CD14-positive monocyte (primary cell): Measurements from ENCODE around the gene CDC34. TPM values are rescaled to one million over a fixed set of nuclear protein-coding genes. Genes with fewer than 3 reads are reported as not detected.

Experiments used
- DNase-seq, 3 donors: peaks; one replicate each; pipeline ENCODE4 v3.0.0-alpha.2; 2011 to 2022
- H2AFZ ChIP-seq: 2 replicates; pipeline ENCODE4 v1.6.0; 2012; ENCODE audit warnings: mild to moderate bottlenecking, low read depth, low read length, inconsistent platforms; ENCODE audit not compliant: insufficient read depth, poor library complexity, severe bottlenecking
- H3K27ac ChIP-seq, 2 donors: 1 replicate in 1 of 2; 2 replicates in 1 of 2; pipeline ENCODE4 v1.5.1; 2012 to 2013; ENCODE audit warnings: low read length in 2 of 2, control low read depth in 1 of 2, inconsistent platforms in 1 of 2, low read depth in 1 of 2, mild to moderate bottlenecking in 1 of 2
- H3K27me3 ChIP-seq, 2 donors: one replicate each; pipeline versions ENCODE4 v1.6.0 to v1.6.1; 2011 to 2013; ENCODE audit warnings: low read length in 2 of 2; ENCODE audit not compliant: control insufficient read depth in 2 of 2, insufficient read depth in 2 of 2
- H3K36me3 ChIP-seq, 2 donors: replicated peaks in 1 of 2; 1 replicate in 1 of 2; 2 replicates in 1 of 2; pipeline versions ENCODE4 v1.5.1 to v1.6.1; 2012 to 2013; ENCODE audit warnings: low read length in 2 of 2, control low read depth in 1 of 2, inconsistent platforms in 1 of 2, mild to moderate bottlenecking in 1 of 2; ENCODE audit not compliant: insufficient read depth in 2 of 2, control insufficient read depth in 1 of 2
- H3K4me1 ChIP-seq, 2 donors: 1 replicate in 1 of 2; 2 replicates in 1 of 2; pipeline versions ENCODE4 v1.5.1 to v1.6.1; 2012 to 2013; ENCODE audit warnings: low read length in 2 of 2, control low read depth in 1 of 2, inconsistent platforms in 1 of 2, mild to moderate bottlenecking in 1 of 2, moderate library complexity in 1 of 2; ENCODE audit not compliant: insufficient read depth in 2 of 2, control insufficient read depth in 1 of 2
- H3K4me2 ChIP-seq: replicated peaks from 2 replicates; pipeline ENCODE3; 2012; ENCODE audit warnings: low read length, moderate library complexity, mild to moderate bottlenecking; ENCODE audit not compliant: poor library complexity, severe bottlenecking; ENCODE audit errors: extremely low read depth
- H3K4me3 ChIP-seq, 3 experiments: fragments of 200-600 bp in 1 of 3; sonication (generic) in 1 of 3; replicated peaks in 1 of 3; 1 replicate in 2 of 3; 2 replicates in 1 of 3; pipeline ENCODE4 v1.5.1; 2011 to 2013; ENCODE audit warnings: low read length in 3 of 3, mild to moderate bottlenecking in 3 of 3, control low read depth in 2 of 3, low read depth in 2 of 3, inconsistent platforms in 1 of 3, moderate library complexity in 1 of 3
- H3K79me2 ChIP-seq: 2 replicates; pipeline ENCODE4 v1.6.0; 2012; ENCODE audit warnings: mild to moderate bottlenecking, control low read depth, inconsistent platforms, low read length, moderate library complexity; ENCODE audit not compliant: insufficient read depth
- H3K9ac ChIP-seq: 2 replicates; pipeline ENCODE4 v1.6.0; 2017; ENCODE audit warnings: low read length, mild to moderate bottlenecking; ENCODE audit not compliant: insufficient read depth, poor library complexity, severe bottlenecking
- H3K9me3 ChIP-seq, 2 donors: replicated peaks in 1 of 2; 1 replicate in 1 of 2; 2 replicates in 1 of 2; pipeline versions ENCODE4 v1.5.1 to v1.6.1; 2012 to 2013; ENCODE audit warnings: low read length in 2 of 2, control low read depth in 1 of 2; ENCODE audit not compliant: control insufficient read depth in 1 of 2, insufficient read depth in 1 of 2
- H4K20me1 ChIP-seq: 2 replicates; pipeline ENCODE4 v1.6.0; 2012; ENCODE audit warnings: mild to moderate bottlenecking, low read length, control low read depth, moderate library complexity; ENCODE audit not compliant: insufficient read depth
- H3K27ac Mint-ChIP-seq, 7 donors: one replicate each; pipeline ENCODE4 v1.8.0; 2020; ENCODE audit warnings: mild to moderate bottlenecking in 7 of 7, mixed read lengths in 7 of 7, moderate library complexity in 6 of 7, inconsistent platforms in 2 of 7
- H3K27me3 Mint-ChIP-seq, 3 donors: one replicate each; pipeline ENCODE4 v1.8.0; 2021 to 2022; ENCODE audit warnings: low read depth in 3 of 3, mild to moderate bottlenecking in 3 of 3, mixed read lengths in 3 of 3, moderate library complexity in 3 of 3, inconsistent platforms in 1 of 3
- H3K36me3 Mint-ChIP-seq, 2 donors: one replicate each; pipeline ENCODE4 v1.8.0; 2020; ENCODE audit warnings: mixed read lengths in 2 of 2, inconsistent platforms in 1 of 2, mild to moderate bottlenecking in 1 of 2
- H3K4me1 Mint-ChIP-seq: one replicate; pipeline ENCODE4 v1.8.0; 2020; ENCODE audit warnings: mild to moderate bottlenecking, mixed read lengths
- H3K4me3 Mint-ChIP-seq, 2 donors: one replicate each; pipeline ENCODE4 v1.8.0; 2020; ENCODE audit warnings: mild to moderate bottlenecking in 2 of 2, mixed read lengths in 2 of 2, moderate library complexity in 1 of 2
- H3K9me3 Mint-ChIP-seq, 7 donors: one replicate each; pipeline ENCODE4 v1.8.0; 2020 to 2022; ENCODE audit warnings: mixed read lengths in 7 of 7, mild to moderate bottlenecking in 6 of 7, moderate library complexity in 6 of 7, inconsistent platforms in 2 of 7
- CTCF ChIP-seq: fragments of 200-600 bp; IDR thresholded peaks from one replicate; pipeline ENCODE4 v1.8.0; 2022; ENCODE audit warnings: antibody characterized with exemption, mild to moderate bottlenecking
- WGBS: methylation state at CpG from one replicate; pipeline ENCODE4 v1.1.5; 2013; ENCODE audit warnings: missing lambda C conversion rate; ENCODE audit not compliant: insufficient coverage; 5-methylcytosine and 5-hydroxymethylcytosine counted together
- intact Hi-C, 2 donors: fragments of 100-400 bp; cut with micrococcal nuclease; formaldehyde crosslinking; loops; one replicate each; pipeline versions ENCODE4 v1.15.0 to v1.15.1; 2023
- polyA plus RNA-seq, 3 donors: library from polyadenylated mRNA; depleted of rRNA in 1 of 3; unstranded in 2 of 3; stranded (reverse) in 1 of 3; fragments of 300-500 nt in 2 of 3; fragments of >200 nt in 1 of 3; fragmentation: Illumina TruSeq in 2 of 3; gene quantifications; 1 replicate in 2 of 3; 2 replicates in 1 of 3; pipeline ENCODE4 v1.2.3, GENCODE V29; 2012 to 2021

CDC34 gene
- polyA plus RNA-seq, 3 donors: 25.2 to 49.2 (median 43.0) TPM

GRCh38 chr19:577439-578392, 46.2 kb downstream of the CDC34 start:
- Histone ChIP-seq H3K27ac (no peak overlapping the region), H4K20me1 (peaks cover 92% of the 10 kb centered on the region), H3K9me3 (no peaks in the 10 kb centered on the region), H3K4me2 (no peak overlapping the region), H3K4me3 (no peak overlapping the region), H3K4me1 (peaks cover 19 to 29% of the 10 kb centered on the region in 2 donors), H3K79me2 (peaks cover 74% of the 10 kb centered on the region), H3K27me3 (no peaks in the 10 kb centered on the region), H2AFZ (no peak overlapping the region), H3K36me3 (peaks cover 37 to 39% of the 10 kb centered on the region in 2 donors), H3K9ac (no peak overlapping the region)
- no peak for DNase-seq
- intact Hi-C loops: no loop called here
- Mint-ChIP-seq H3K27ac (peak overlapping the region in 1 of 7 donors; percentile 26), H3K27me3 (no peaks in the 10 kb centered on the region), H3K36me3 (peaks cover 13 to 46% of the 10 kb centered on the region in 2 donors), H3K4me3 (no peak overlapping the region), H3K9me3 (no peaks in the 10 kb centered on the region), H3K4me1 (peaks cover 25% of the 10 kb centered on the region)
- no peak for TF ChIP-seq CTCF
- 96% methylated on average over 44 of the region's 66 CpGs for WGBS

GRCh38 chr19:579111-579841, 47.7 kb downstream of the CDC34 start:
- intact Hi-C loops: no loop called here
- Histone ChIP-seq H3K36me3 (peaks cover 44 to 47% of the 10 kb centered on the region in 2 donors), H3K4me1 (peaks cover 7 to 16% of the 10 kb centered on the region in 2 donors), H3K9me3 (no peaks in the 10 kb centered on the region), H3K4me2 (no peak overlapping the region), H2AFZ (no peak overlapping the region), H3K27me3 (no peaks in the 10 kb centered on the region), H3K9ac (no peak overlapping the region), H3K79me2 (peaks cover 58% of the 10 kb centered on the region), H3K27ac (no peak overlapping the region), H4K20me1 (peaks cover 92% of the 10 kb centered on the region), H3K4me3 (no peak overlapping the region)
- H3K27ac Mint-ChIP-seq: no peak overlapping the region
- DNase-seq: no peak
- peaks cover 0 to 3% (median 1%) of the 10 kb centered on the region in 3 donors for H3K27me3 Mint-ChIP-seq
- peaks cover 18 to 55% of the 10 kb centered on the region in 2 donors for H3K36me3 Mint-ChIP-seq
- 95% methylated on average over 38 of the region's 46 CpGs for WGBS
- no peaks in the 10 kb centered on the region for H3K9me3 Mint-ChIP-seq
- no peak for TF ChIP-seq CTCF
- H3K4me3 Mint-ChIP-seq: no peak overlapping the region
- H3K4me1 Mint-ChIP-seq: peaks cover 18% of the 10 kb centered on the region
